ENCODE data around the gene PARG.
"Not testable (repeated sequence)": the region's sequence is repeated elsewhere in the genome, so short reads cannot be mapped to it uniquely, and the experiment has no call there.

GRCh38 chr10:49903829-49904228 is 38.0 kb downstream of the PARG start:
- TF ChIP-seq USF2 (IDR thresholded peaks at IDR 0.05; ENCODE audit: borderline replicate concordance, low read depth, low read length); TCF12 (IDR thresholded peaks at IDR 0.05); RFX5 (IDR thresholded peaks at IDR 0.05; ENCODE audit: low read length); YY1 (IDR thresholded peaks at IDR 0.05; ENCODE audit: low read depth); RXRA (IDR thresholded peaks at IDR 0.05; ENCODE audit: borderline replicate concordance, low read depth); POLR2AphosphoS5 (IDR thresholded peaks at IDR 0.05; ENCODE audit: low read depth, low read length); EZH2phosphoT487 (IDR thresholded peaks at IDR 0.05; ENCODE audit: borderline replicate concordance, low read depth): not testable (repeated sequence)

All from SK-N-SH (cell line).